HCT116 (cell line): ENCODE data around the gene COX10. TPM values are rescaled to one million over a fixed set of nuclear protein-coding genes. Genes with fewer than 3 reads are reported as not detected.

Experiments
- ATAC-seq: fragments of 200-7000 bp; cut with Tn5 transposase; 2 replicates; pipeline ENCODE4 v1.9.1; 2020; ENCODE audit warnings: mild to moderate bottlenecking, moderate library complexity
- BruUV-seq: library from RNA; stranded (reverse); fragments of 400-500 nt; replicated peaks from 2 replicates; lab custom pipeline; 2021; lab: Mats Ljungman, UMichigan
- CTCF ChIA-PET: fragments of 300-600 bp; sonication (Branson Sonifier 250); formaldehyde crosslinking; loops from one replicate; lab custom pipeline; 2021; ENCODE audit warnings: antibody characterized with exemption; lab: Charles Lee
- POLR2A ChIA-PET: fragments of 300-600, 350-600 bp; sonication (Branson Sonifier 250); formaldehyde crosslinking; loops from one replicate; lab custom pipeline; 2021; ENCODE audit warnings: antibody characterized with exemption; lab: Charles Lee
- RAD21 ChIA-PET, 2 experiments: fragments of 300-600 bp; sonication (Branson Sonifier 250); formaldehyde crosslinking; loops; one replicate each; lab custom pipeline; 2023; ENCODE audit warnings: low total read pairs in 2 of 2; ENCODE audit not compliant: uncharacterized antibody in 2 of 2, unreplicated experiment in 2 of 2, low non-redundant PET in 1 of 2; lab: Charles Lee
- DNase-seq: peaks from one replicate; pipeline ENCODE4 v3.0.0-alpha.2; 2010; ENCODE audit warnings: low read depth, low spot score
- H2AFZ ChIP-seq: fragments of 200-600 bp; shearing (Covaris generic), sonication (generic); 2 replicates; pipeline ENCODE4 v1.6.1; 2017; ENCODE audit warnings: low read depth, mixed run types, mixed read lengths, antibody characterized with exemption, low read length; ENCODE audit not compliant: poor library complexity, severe bottlenecking
- H3K27ac ChIP-seq: 2 replicates; pipeline ENCODE4 v1.5.1; 2012; ENCODE audit warnings: low read depth, low read length
- H3K27me3 ChIP-seq: fragments of 200-600 bp; sonication (generic); 2 replicates; pipeline ENCODE4 v1.6.1; 2016; ENCODE audit warnings: mixed run types, low read length, mixed read lengths; ENCODE audit not compliant: insufficient read depth
- H3K36me3 ChIP-seq, 2 experiments: fragments of 200-500 bp in 1 of 2; fragments of 200-600 bp in 1 of 2; sonication (Bioruptor generic) in 1 of 2; sonication (generic) in 1 of 2; 2 replicates each; pipeline versions ENCODE4 v1.5.1 to v1.6.1; 2014 to 2016; ENCODE audit warnings: low read length in 2 of 2, inconsistent platforms in 1 of 2, mixed read lengths in 1 of 2, mixed run types in 1 of 2; ENCODE audit not compliant: insufficient read depth in 2 of 2, control insufficient read depth in 1 of 2
- H3K4me1 ChIP-seq, 2 experiments: fragments of 200-600 bp in 1 of 2; sonication (generic) in 1 of 2; 2 replicates each; pipeline versions ENCODE4 v1.5.1 to v1.6.1; 2012 to 2017; ENCODE audit warnings: low read length in 2 of 2, inconsistent platforms in 1 of 2, mild to moderate bottlenecking in 1 of 2, mixed read lengths in 1 of 2, mixed run types in 1 of 2, moderate library complexity in 1 of 2; ENCODE audit not compliant: insufficient read depth in 2 of 2, control insufficient read depth in 1 of 2
- H3K4me2 ChIP-seq: fragments of 200-600 bp; sonication (generic); 2 replicates; pipeline ENCODE4 v1.6.1; 2017; ENCODE audit warnings: mixed run types, low read length, mixed read lengths
- H3K4me3 ChIP-seq, 2 experiments: fragments of 200-600 bp in 1 of 2; sonication (generic) in 1 of 2; replicated peaks in 1 of 2; 2 replicates each; pipeline ENCODE4 v1.5.1; 2011 to 2016; ENCODE audit warnings: low read length in 2 of 2, control low read depth in 1 of 2, low read depth in 1 of 2, mild to moderate bottlenecking in 1 of 2, mixed read lengths in 1 of 2, mixed run types in 1 of 2
- H3K79me2 ChIP-seq: fragments of 200-600 bp; sonication (generic); 2 replicates; pipeline ENCODE4 v1.6.1; 2017; ENCODE audit warnings: mild to moderate bottlenecking, mixed run types, low read length, moderate library complexity, mixed read lengths; ENCODE audit not compliant: insufficient read depth
- H3K9ac ChIP-seq: fragments of 200-600 bp; sonication (generic); 2 replicates; pipeline ENCODE4 v1.6.1; 2016; ENCODE audit warnings: low read length, mixed read lengths
- H3K9me2 ChIP-seq: fragments of 200-600 bp; sonication (generic), shearing (Covaris generic); 2 replicates; pipeline ENCODE4 v1.6.1; 2017; ENCODE audit warnings: mixed run types, mild to moderate bottlenecking, moderate library complexity; ENCODE audit not compliant: insufficient read depth
- H3K9me3 ChIP-seq, 2 experiments: fragments of 200-500 bp in 1 of 2; fragments of 200-600 bp in 1 of 2; sonication (Bioruptor generic) in 1 of 2; sonication (generic) in 1 of 2; 2 replicates each; pipeline ENCODE4 v1.6.1; 2014 to 2017; ENCODE audit warnings: low read length in 2 of 2, mixed read lengths in 2 of 2, inconsistent platforms in 1 of 2, low read depth in 1 of 2, mild to moderate bottlenecking in 1 of 2, mixed run types in 1 of 2, moderate library complexity in 1 of 2; ENCODE audit not compliant: control insufficient read depth in 1 of 2, insufficient read depth in 1 of 2
- H4K20me1 ChIP-seq: fragments of 200-600 bp; sonication (generic), shearing (Covaris generic); 2 replicates; pipeline ENCODE4 v1.6.1; 2017; ENCODE audit warnings: mixed run types, mild to moderate bottlenecking, moderate library complexity; ENCODE audit not compliant: insufficient read depth
- ATF3 ChIP-seq: IDR thresholded peaks from 2 replicates; pipeline ENCODE4 v1.6.1; 2012
- CBX3 ChIP-seq: IDR thresholded peaks from 2 replicates; pipeline ENCODE4 v1.6.1; 2012; ENCODE audit warnings: low read depth
- CEBPB ChIP-seq: IDR thresholded peaks from 2 replicates; pipeline ENCODE4 v1.6.1; 2012; ENCODE audit warnings: low read depth
- EGR1 ChIP-seq: IDR thresholded peaks from 2 replicates; pipeline ENCODE4 v1.6.1; 2012; ENCODE audit warnings: low read depth
- EZH2 ChIP-seq: fragments of 200-600 bp; sonication (generic); IDR thresholded peaks from 2 replicates; pipeline ENCODE4 v1.6.1; 2017; ENCODE audit warnings: antibody characterized with exemption, mixed run types
- EZH2phosphoT487 ChIP-seq: fragments of 200-600 bp; IDR thresholded peaks from 2 replicates; pipeline ENCODE4 v1.6.1; 2018; ENCODE audit warnings: antibody characterized with exemption, borderline replicate concordance
- FOSL1 ChIP-seq: IDR thresholded peaks from 2 replicates; pipeline ENCODE4 v1.6.1; 2012; ENCODE audit warnings: low read depth
- MAX ChIP-seq: IDR thresholded peaks from 2 replicates; pipeline ENCODE4 v1.6.1; 2012
- POLR2A ChIP-seq: IDR thresholded peaks from 2 replicates; pipeline ENCODE4 v1.7.0; 2011; ENCODE audit warnings: borderline replicate concordance; ENCODE audit not compliant: insufficient read depth, insufficient read length; ENCODE audit errors: extremely low read depth
- POLR2AphosphoS5 ChIP-seq: IDR thresholded peaks from 2 replicates; pipeline ENCODE4 v1.6.1; 2011; ENCODE audit warnings: mild to moderate bottlenecking, low read depth, low read length, moderate library complexity
- SIN3A ChIP-seq: IDR thresholded peaks from 2 replicates; pipeline ENCODE4 v1.6.1; 2012; ENCODE audit warnings: low read depth
- SRF ChIP-seq: IDR thresholded peaks from 2 replicates; pipeline ENCODE4 v1.6.1; 2012; ENCODE audit warnings: low read depth
- TCF7L2 ChIP-seq: IDR thresholded peaks from 2 replicates; pipeline ENCODE4 v1.7.0; 2011; ENCODE audit warnings: borderline replicate concordance, inconsistent platforms; ENCODE audit not compliant: insufficient read depth, insufficient read length; ENCODE audit errors: extremely low read depth
- ZBTB33 ChIP-seq: IDR thresholded peaks from 2 replicates; pipeline ENCODE4 v1.6.1; 2011; ENCODE audit warnings: mild to moderate bottlenecking, low read length, moderate library complexity; ENCODE audit not compliant: insufficient replicate concordance; ENCODE audit errors: extremely low read depth
- intact Hi-C: fragments of 100-400 bp; cut with micrococcal nuclease; formaldehyde crosslinking; loops from 2 replicates; pipeline ENCODE4 v1.10.0; 2022
- total RNA-seq: library from RNA; stranded (reverse); gene quantifications from one replicate; pipeline ENCODE4 v1.2.1, GENCODE V29; 2021; ENCODE audit not compliant: unreplicated experiment

Gene COX10
- total RNA-seq, 1 experiment from 2014 or later, result 22.4 TPM

- H3K36me3 ChIP-seq, result peaks cover 11 to 18% of the 10 kb centered on the region in 2 experiments
- BruUV-seq, result no TSS peak
- no peak overlapping the region for H3K27ac ChIP-seq
- no peak for ATAC-seq
- TF ChIP-seq MAX (no peak), EGR1 (no peak), SRF (no peak), EZH2phosphoT487 (no peak), FOSL1 (no peak), SIN3A (no peak), POLR2AphosphoS5 (no peak), CEBPB (no peak), ATF3 (no peak), POLR2A (no peak), TCF7L2 (no peak)
- TF ChIP-seq, all 23 proteins: peak for 0
- H3K27me3 ChIP-seq, result no peaks in the 10 kb centered on the region
- H2AFZ ChIP-seq, result no peak overlapping the region
- H3K4me2 ChIP-seq, result no peak overlapping the region
- ChIA-PET POLR2A (no interaction called here), RAD21 (no interaction called here), CTCF (no interaction called here)
- no peak for DNase-seq
- no peaks in the 10 kb centered on the region for H3K4me1 ChIP-seq
- no peaks in the 10 kb centered on the region for H3K9me2 ChIP-seq
- peaks cover 58% of the 10 kb centered on the region for H3K79me2 ChIP-seq
- H3K4me3 ChIP-seq, result no peak overlapping the region
- H4K20me1 ChIP-seq, result no peaks in the 10 kb centered on the region
- intact Hi-C loops, result no loop called here
- no peak overlapping the region for H3K9ac ChIP-seq
- no peaks in the 10 kb centered on the region for H3K9me3 ChIP-seq
These were observed 8.7 kb downstream of the COX10 start for GRCh38 chr17:14078027-14078426.

GRCh38 chr17:14080847-14081251 is 11.5 kb downstream of the COX10 start:
- CTCF ChIA-PET, result no interaction called here
- Histone ChIP-seq H3K9me2 (no peaks in the 10 kb centered on the region), H3K4me2 (no peak overlapping the region), H3K36me3 (peaks cover 0 to 13% of the 10 kb centered on the region in 2 experiments; a peak in 2 of 4 replicates), H3K4me1 (no peaks in the 10 kb centered on the region), H4K20me1 (no peaks in the 10 kb centered on the region), H3K27ac (no peak overlapping the region), H3K4me3 (no peak overlapping the region), H3K9me3 (no peaks in the 10 kb centered on the region), H3K9ac (no peak overlapping the region), H3K79me2 (peaks cover 59% of the 10 kb centered on the region), H2AFZ (no peak overlapping the region), H3K27me3 (no peaks in the 10 kb centered on the region)
- RAD21 ChIA-PET, result no interaction called here
- no TSS peak for BruUV-seq
- intact Hi-C loops, result no loop called here
- DNase-seq (no peak), ATAC-seq (no peak)
- TF ChIP-seq SIN3A (no peak), CBX3 (no peak), POLR2AphosphoS5 (no peak), EZH2 (no peak), MAX (no peak), ZBTB33 (no peak), TCF7L2 (no peak)
- POLR2A ChIA-PET, result no interaction called here
